Measurements from ENCODE around the gene G0S2. TPM values are rescaled to one million over a fixed set of nuclear protein-coding genes. Genes with fewer than 3 reads are reported as not detected.

Gene G0S2
- total and polyA plus RNA-seq, 9 of the 15 experiments (the other 6 are each of a cell fraction or from before 2014, with no cell fraction given), result 0.18 to 65.6 (median 11.4) TPM

GRCh38 chr1:209673631-209674417 is 1.4 kb upstream of the G0S2 start:
- no peak overlapping the region for H3K4me3 ChIP-seq
- intact Hi-C loops (cut with micrococcal nuclease), result loop anchor here (2.0 kb wide), 1 partner anchor 27 kb away; no protein-coding TSS in a partner anchor
- peak; percentile 74 for ATAC-seq
- ChIA-PET POLR2A (interaction anchor here (0.5 to 1.6 kb wide), 8 partner anchors 10 to 1808 kb away, joined by 3 to 5 read pairs (median 4); no protein-coding TSS in a partner anchor), CTCF (ENCODE audit: low intra/inter-chr PET ratio) (no interaction called here)
- H3K79me2 ChIP-seq (ENCODE audit: control insufficient read depth, insufficient read depth, low read length), result no peaks in the 10 kb centered on the region; the same call in 2 of the 3 replicates
- H4K20me1 ChIP-seq (replicated peaks; ENCODE audit: control insufficient read depth, insufficient read depth, low read length), result no peaks in the 10 kb centered on the region
- TSS peak; percentile 74 for BruUV-seq (replicated peaks)
- peaks cover 12 to 27% of the 10 kb centered on the region in 2 experiments for H3K4me1 ChIP-seq (replicated peaks in 1 of 2; ENCODE audit: control insufficient read depth in 2 of 2, insufficient read depth in 2 of 2, low read length in 2 of 2)
- peaks cover 0 to 15% of the 10 kb centered on the region in 2 experiments; a peak in 2 of 5 replicates for H3K27me3 ChIP-seq (ENCODE audit: control insufficient read depth in 2 of 2, insufficient read depth in 2 of 2, low read length in 2 of 2)
- no peak for FAIRE-seq
- DNase-seq (ENCODE audit: extremely low read depth in 1 of 4, low spot score in 3 of 4), result peak in 1 of 4 experiments; percentile 38
- peak overlapping the region; percentile 69 for H2AFZ ChIP-seq (ENCODE audit: low read depth, low read length)
- no peaks in the 10 kb centered on the region for H3K9me1 ChIP-seq (ENCODE audit: control insufficient read depth, insufficient read depth, low read length)
- no peaks in the 10 kb centered on the region for H3K9me3 ChIP-seq (replicated peaks; ENCODE audit: control insufficient read depth, insufficient read depth, low read depth, low read length)
- WGBS (ENCODE audit: insufficient coverage, low coverage, missing lambda C conversion rate), result 19% methylated on average over 7 of the region's 7 CpGs
- in situ Hi-C loops (cut with MboI), result no loop called here
- peak overlapping the region; percentile 79 for H3K4me2 ChIP-seq (ENCODE audit: insufficient read depth, low read length)
- peak overlapping the region; percentile 48; the same call in 2 of the 3 replicates for H3K27ac ChIP-seq (ENCODE audit: extremely low read depth, low read depth, low read length)
- no peaks in the 10 kb centered on the region for H3K36me3 ChIP-seq (ENCODE audit: control insufficient read depth, insufficient read depth, low read length)
- H3K9ac ChIP-seq (ENCODE audit: insufficient read depth in 1 of 2, low read depth in 2 of 2, low read length in 2 of 2), result peak overlapping the region in 1 of 2 experiments; percentile 50; a peak in 1 of 4 replicates
- TF ChIP-seq ZNF431 (CRISPR knock-in tag; IDR thresholded peaks at IDR 0.05) (0 out of 2 replicates have a peak, but pooled peaks have one; percentile 32), CHCHD3 (CRISPR knock-in tag; IDR thresholded peaks at IDR 0.05) (no peak), CAMTA2 (CRISPR knock-in tag; conservative IDR thresholded peaks at IDR 0.05) (no peak), ATF6 (CRISPR knock-in tag; IDR thresholded peaks at IDR 0.05) (no peak), EWSR1 (IDR thresholded peaks at IDR 0.05; ENCODE audit: borderline replicate concordance, low read depth, partially characterized antibody) (no peak), FOXJ3 (CRISPR knock-in tag; IDR thresholded peaks at IDR 0.05) (no peak), L3MBTL2 (IDR thresholded peaks at IDR 0.05) (peak; percentile 9; the same call in 1 of the 2 replicates), ZNF57 (CRISPR knock-in tag; IDR thresholded peaks at IDR 0.05) (no peak), ZNF740 (CRISPR knock-in tag; IDR thresholded peaks at IDR 0.05) (no peak), ZNF740 (tag; IDR thresholded peaks at IDR 0.05) (0 out of 4 replicates have a peak, but pooled peaks of 1 of the 2 experiments have one; percentile 1), CBFA2T2 (conservative IDR thresholded peaks at IDR 0.05) (no peak), NR2F6 (CRISPR knock-in tag; IDR thresholded peaks at IDR 0.05) (no peak), SP1 (CRISPR knock-in tag; IDR thresholded peaks at IDR 0.05) (no peak), SIN3A (IDR thresholded peaks at IDR 0.05; ENCODE audit: borderline replicate concordance in 2 of 2, control insufficient read depth in 1 of 2, low read depth in 2 of 2, low read length in 2 of 2) (no peak), ARID1B (IDR thresholded peaks at IDR 0.05) (peak; percentile 35; the same call in 1 of the 2 replicates), NELFE (IDR thresholded peaks at IDR 0.05; ENCODE audit: insufficient read depth, insufficient read length) (no peak), ESRRA (IDR thresholded peaks at IDR 0.05; ENCODE audit: borderline replicate concordance, low read depth) (peak; percentile 77), ARNT (IDR thresholded peaks at IDR 0.05) (no peak; a peak in 1 of 4 replicates), ZNF561 (CRISPR knock-in tag; conservative IDR thresholded peaks at IDR 0.05) (no peak)

All from K562 (cell line).